PC-3 (cell line): ENCODE results near the gene PHAX. TPM values are rescaled to one million over a fixed set of nuclear protein-coding genes. Genes with fewer than 3 reads are reported as not detected.
"Not testable (repeated sequence)": the region's sequence is repeated elsewhere in the genome, so short reads cannot be mapped to it uniquely, and the experiment has no call there.

ENCODE experiments used
- ATAC-seq: fragments of 200-7000 bp; cut with Tn5 transposase; 2 replicates; pipeline ENCODE4 v1.9.1; 2020; ENCODE audit warnings: mild to moderate bottlenecking, moderate library complexity
- BruUV-seq: library from RNA; stranded (reverse); fragments of 400-500 nt; replicated peaks from 2 replicates; lab custom pipeline; 2021; lab: Mats Ljungman, UMichigan
- CTCF ChIA-PET: fragments of 300-600 bp; sonication (Branson Sonifier 250); formaldehyde crosslinking; loops from one replicate; lab custom pipeline; 2022; ENCODE audit warnings: antibody characterized with exemption; lab: Charles Lee
- POLR2A ChIA-PET: fragments of 300-600 bp; sonication (Branson Sonifier 250); formaldehyde crosslinking; loops from one replicate; lab custom pipeline; 2022; ENCODE audit warnings: antibody characterized with exemption; ENCODE audit not compliant: unreplicated experiment; lab: Charles Lee
- DNase-seq: peaks from one replicate; pipeline ENCODE4 v3.0.0-alpha.2; 2015
- H2AFZ ChIP-seq: fragments of 300-600 bp; sonication (generic); 2 replicates; pipeline ENCODE4 v1.6.0; 2016; ENCODE audit warnings: antibody characterized with exemption, low read length
- H3F3A ChIP-seq: fragments of 300-600 bp; sonication (generic); one replicate; pipeline ENCODE4 v1.6.0; 2017; ENCODE audit warnings: antibody characterized with exemption, low read length, control low read depth, mild to moderate bottlenecking; ENCODE audit not compliant: unreplicated experiment
- H3K27ac ChIP-seq: fragments of 300-600 bp; sonication (generic); 2 replicates; pipeline ENCODE4 v1.5.1; 2016; ENCODE audit warnings: mild to moderate bottlenecking, low read length
- H3K27me3 ChIP-seq: fragments of 300-600 bp; sonication (generic); 2 replicates; pipeline ENCODE4 v1.6.1; 2016; ENCODE audit warnings: low read length, mixed read lengths
- H3K36me3 ChIP-seq: fragments of 300-600 bp; sonication (generic); 2 replicates; pipeline ENCODE4 v1.6.1; 2016; ENCODE audit warnings: low read depth, mixed run types, low read length, mixed read lengths
- H3K4me1 ChIP-seq: fragments of 300-600 bp; sonication (generic); 2 replicates; pipeline ENCODE4 v1.5.1; 2016; ENCODE audit warnings: low read length; ENCODE audit not compliant: insufficient read depth
- H3K4me2 ChIP-seq: fragments of 300-600 bp; sonication (generic); 2 replicates; pipeline ENCODE4 v1.6.0; 2016; ENCODE audit warnings: low read length
- H3K4me3 ChIP-seq: fragments of 300-600 bp; sonication (generic); 2 replicates; pipeline ENCODE4 v1.5.1; 2016; ENCODE audit warnings: mild to moderate bottlenecking, low read length, mixed read lengths
- H3K79me2 ChIP-seq: fragments of 300-600 bp; sonication (generic); 2 replicates; pipeline ENCODE4 v1.6.1; 2017; ENCODE audit warnings: low read length, mixed read lengths
- H3K9ac ChIP-seq: fragments of 300-600 bp; sonication (generic); 2 replicates; pipeline ENCODE4 v1.6.0; 2016; ENCODE audit warnings: mild to moderate bottlenecking, low read length
- H3K9me2 ChIP-seq: fragments of 300-600 bp; sonication (generic); replicated peaks from 2 replicates; pipeline ENCODE4 v1.6.1; 2016; ENCODE audit warnings: mixed run types, low read length, mixed read lengths
- H3K9me3 ChIP-seq: fragments of 300-600 bp; sonication (generic); 2 replicates; pipeline ENCODE4 v1.6.1; 2016; ENCODE audit warnings: low read length, mixed read lengths
- H4K20me1 ChIP-seq: fragments of 300-600 bp; sonication (generic); 2 replicates; pipeline ENCODE4 v1.6.1; 2016; ENCODE audit warnings: low read length, mixed read lengths
- EZH2 ChIP-seq: fragments of 300-600 bp; sonication (generic); IDR thresholded peaks from one replicate; pipeline ENCODE4 v1.6.1; 2017; ENCODE audit warnings: antibody characterized with exemption, mild to moderate bottlenecking, low read length; ENCODE audit not compliant: unreplicated experiment
- EZH2phosphoT487 ChIP-seq: fragments of 300-600 bp; sonication (generic); IDR thresholded peaks from 2 replicates; pipeline ENCODE4 v1.6.1; 2018; ENCODE audit warnings: mild to moderate bottlenecking, antibody characterized with exemption, low read length, borderline replicate concordance
- intact Hi-C: fragments of 100-400 bp; cut with micrococcal nuclease; formaldehyde crosslinking; loops from 2 replicates; pipeline ENCODE4 v1.9.0; 2023
- total RNA-seq: library from RNA; depleted of rRNA; stranded (reverse); fragments of >200 nt; gene quantifications from 2 replicates; pipeline ENCODE4 v1.2.3, GENCODE V29; 2014
- TF ChIP-seq, protein P1 (sequence below): fragments of 300-600 bp; sonication (generic); conservative IDR thresholded peaks from 2 replicates; pipeline ENCODE4 v1.5.1; 2017; ENCODE audit warnings: antibody characterized with exemption, low read depth, mild to moderate bottlenecking, low read length

The PHAX gene
- total RNA-seq, 1 experiment from 2014 or later = 40.3 TPM

- Histone ChIP-seq H2AFZ (no peak overlapping the region), H3K27me3 (no peaks in the 10 kb centered on the region)
These were observed 3.6 kb upstream of the PHAX start for GRCh38 chr5:126597156-126597555.

GRCh38 chr5:126599499-126599898, 1.2 kb upstream of the PHAX start:
- intact Hi-C loops = loop anchor here (5.0 to 10.0 kb wide), 2 partner anchors 57 to 175 kb away; partner anchors contain the start of gene GRAMD2B
- Histone ChIP-seq H3K9me3 (no peaks in the 10 kb centered on the region), H3K79me2 (peaks cover 42% of the 10 kb centered on the region), H2AFZ (peak overlapping the region; percentile 88; the same call in 1 of the 2 replicates), H3K9me2 (no peaks in the 10 kb centered on the region), H3K36me3 (peaks cover 10% of the 10 kb centered on the region), H3K27me3 (no peaks in the 10 kb centered on the region), H4K20me1 (0 out of 2 replicates have a peak, but pooled peaks cover 9% of the 10 kb centered on the region), H3K4me2 (peak overlapping the region; percentile 90), H3K4me3 (no peak overlapping the region; the same call in 1 of the 2 replicates), H3F3A (peaks cover 3% of the 10 kb centered on the region), H3K4me1 (peaks cover 16% of the 10 kb centered on the region), H3K9ac (no peak overlapping the region), H3K27ac (peak overlapping the region; percentile 49)
- DNase-seq = no peak
- TSS peak; percentile 39 for BruUV-seq
- ATAC-seq = no peak
- CTCF ChIA-PET = interaction anchor here (0.6 kb wide), 1 partner anchor 1827 kb away, joined by 4 read pairs; no protein-coding TSS in a partner anchor
- POLR2A ChIA-PET = no interaction called here
- TF ChIP-seq, protein P1, sequence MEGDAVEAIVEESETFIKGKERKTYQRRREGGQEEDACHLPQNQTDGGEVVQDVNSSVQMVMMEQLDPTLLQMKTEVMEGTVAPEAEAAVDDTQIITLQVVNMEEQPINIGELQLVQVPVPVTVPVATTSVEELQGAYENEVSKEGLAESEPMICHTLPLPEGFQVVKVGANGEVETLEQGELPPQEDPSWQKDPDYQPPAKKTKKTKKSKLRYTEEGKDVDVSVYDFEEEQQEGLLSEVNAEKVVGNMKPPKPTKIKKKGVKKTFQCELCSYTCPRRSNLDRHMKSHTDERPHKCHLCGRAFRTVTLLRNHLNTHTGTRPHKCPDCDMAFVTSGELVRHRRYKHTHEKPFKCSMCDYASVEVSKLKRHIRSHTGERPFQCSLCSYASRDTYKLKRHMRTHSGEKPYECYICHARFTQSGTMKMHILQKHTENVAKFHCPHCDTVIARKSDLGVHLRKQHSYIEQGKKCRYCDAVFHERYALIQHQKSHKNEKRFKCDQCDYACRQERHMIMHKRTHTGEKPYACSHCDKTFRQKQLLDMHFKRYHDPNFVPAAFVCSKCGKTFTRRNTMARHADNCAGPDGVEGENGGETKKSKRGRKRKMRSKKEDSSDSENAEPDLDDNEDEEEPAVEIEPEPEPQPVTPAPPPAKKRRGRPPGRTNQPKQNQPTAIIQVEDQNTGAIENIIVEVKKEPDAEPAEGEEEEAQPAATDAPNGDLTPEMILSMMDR = no peak
- TF ChIP-seq EZH2 = no peak
- no peak for TF ChIP-seq EZH2phosphoT487

More at GRCh38 chr5:126597156-126597555, 3.6 kb upstream of the PHAX start:
- POLR2A ChIA-PET = no interaction called here
- ATAC-seq (peak; percentile 14), DNase-seq (peak; percentile 78)
- TF ChIP-seq EZH2phosphoT487 (no peak), EZH2 (no peak)
- TF ChIP-seq, protein P1 = no peak
- Histone ChIP-seq H3K9me2 (no peaks in the 10 kb centered on the region), H3K4me3 (no peak overlapping the region), H3K9me3 (no peaks in the 10 kb centered on the region), H3K4me2 (peak overlapping the region; percentile 49), H3K4me1 (peaks cover 21% of the 10 kb centered on the region), H4K20me1 (0 out of 2 replicates have a peak, but pooled peaks cover 4% of the 10 kb centered on the region), H3K79me2 (peaks cover 42% of the 10 kb centered on the region), H3F3A (peaks cover 3% of the 10 kb centered on the region), H3K36me3 (peaks cover 3% of the 10 kb centered on the region), H3K9ac (no peak overlapping the region), H3K27ac (0 out of 2 replicates have a peak overlapping the region, but pooled peaks have one; percentile 5)
- CTCF ChIA-PET = no interaction called here
- intact Hi-C loops = loop anchor here (5.0 to 10.0 kb wide), 2 partner anchors 55 to 172 kb away; partner anchors contain the start of gene GRAMD2B
- no TSS peak for BruUV-seq

DNA sequence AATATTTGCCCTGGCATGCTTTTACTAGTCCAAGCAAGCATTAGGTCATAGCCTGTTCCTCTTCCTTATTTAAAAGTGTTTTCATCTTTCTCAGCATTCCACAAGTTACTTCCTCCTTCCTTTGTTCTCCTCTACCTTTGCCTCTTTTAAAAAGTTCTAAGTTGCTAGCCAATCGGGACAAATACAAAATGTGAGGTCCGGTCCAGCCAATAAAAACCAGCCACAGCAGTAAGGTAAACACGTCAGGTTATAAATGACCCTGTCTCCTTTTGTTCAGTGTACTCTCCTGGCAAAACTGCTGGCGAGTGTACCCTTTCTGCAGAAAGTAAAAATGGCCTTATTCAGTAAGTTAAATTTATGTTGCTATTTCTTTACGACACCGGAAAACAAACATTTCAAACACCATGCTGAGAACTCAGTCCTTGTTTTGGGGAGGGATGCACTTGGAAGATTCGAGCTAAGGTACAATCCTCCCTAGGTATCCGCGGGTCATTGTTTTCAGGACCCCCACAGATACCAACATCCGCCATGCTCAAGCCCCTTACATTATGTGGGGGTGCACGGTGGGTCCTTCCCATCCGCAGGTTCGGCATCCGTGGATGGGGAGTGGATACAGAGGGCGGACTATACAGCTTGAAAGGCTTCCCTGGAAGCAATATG, 646 bp upstream of the PHAX start:
- Histone ChIP-seq H3K9ac (peak overlapping the region; percentile 91), H3K4me1 (peaks cover 18% of the 10 kb centered on the region)

More for the DNA sequence above, 646 bp upstream of the PHAX start:
- not testable (repeated sequence) for H4K20me1 ChIP-seq, H3K27me3 ChIP-seq, H3K9me3 ChIP-seq, H3K36me3 ChIP-seq, H3F3A ChIP-seq, H3K9me2 ChIP-seq
- Histone ChIP-seq H2AFZ (peak overlapping the region; percentile 88), H3K79me2 (peaks cover 42% of the 10 kb centered on the region), H3K4me3 (peak overlapping the region; percentile 99), H3K4me2 (peak overlapping the region; percentile 90), H3K27ac (peak overlapping the region; percentile 49)
- ChIA-PET POLR2A (interaction anchor here (0.7 kb wide), 1 partner anchor 1286 kb away, joined by 5 read pairs; no protein-coding TSS in a partner anchor), CTCF (interaction anchor here (0.6 kb wide), 1 partner anchor 1827 kb away, joined by 4 read pairs; no protein-coding TSS in a partner anchor)
- peak; percentile 45 for ATAC-seq
- intact Hi-C loops = loop anchor here (2.0 to 10.0 kb wide), 3 partner anchors 58 to 177 kb away; partner anchors contain the start of genes GRAMD2B and LMNB1
- BruUV-seq = TSS peak; percentile 94
- peak; percentile 58 for DNase-seq
